K562 (cell line): Measurements from ENCODE around the gene AOC1. TPM values are rescaled to one million over a fixed set of nuclear protein-coding genes. Genes with fewer than 3 reads are reported as not detected.
A peak's percentile ranks its signal among the peaks of the same experiment; 100 is the strongest.

Experiments
- ADNP ChIP-seq: fragments of 200-800 bp; sonication (Bioruptor generic); IDR thresholded peaks from 2 replicates; pipeline ENCODE4 v1.6.1; 2016; ENCODE audit warnings: missing genetic modification characterization, missing compliant biosample characterization
- CEBPB ChIP-seq: fragments of 450-650 bp; IDR thresholded peaks from 2 replicates; pipeline ENCODE4 v1.6.1; 2016; ENCODE audit warnings: missing genetic modification characterization, missing compliant biosample characterization
- CUX1 ChIP-seq: fragments of 200-800 bp; sonication (Bioruptor generic); IDR thresholded peaks from 2 replicates; pipeline ENCODE4 v1.6.1; 2016; ENCODE audit warnings: missing genetic modification characterization, missing compliant biosample characterization
- GATA2 ChIP-seq: sonication (generic); formaldehyde crosslinking; IDR thresholded peaks from 2 replicates; pipeline ENCODE4 v1.4.0; 2020; ENCODE audit warnings: mild to moderate bottlenecking, missing genetic modification reagents
- NR2F6 ChIP-seq: fragments of 450-650 bp; formaldehyde crosslinking; IDR thresholded peaks from 2 replicates; pipeline ENCODE4 v1.4.0; 2020; ENCODE audit warnings: mild to moderate bottlenecking
- PCBP1 ChIP-seq: fragments of 200-400 bp; formaldehyde crosslinking; IDR thresholded peaks from 2 replicates; pipeline ENCODE4 v1.6.1; 2018; ENCODE audit warnings: mild to moderate bottlenecking, low read depth, low read length; ENCODE audit not compliant: poor library complexity, severe bottlenecking
- POLR3A ChIP-seq: IDR thresholded peaks from 2 replicates; pipeline ENCODE4 v1.6.1; 2011; ENCODE audit warnings: borderline replicate concordance, mild to moderate bottlenecking, moderate library complexity; ENCODE audit not compliant: insufficient read length, insufficient read depth; ENCODE audit errors: extremely low read depth
- RBM34 ChIP-seq: fragments of 200-400 bp; formaldehyde crosslinking; IDR thresholded peaks from 2 replicates; pipeline ENCODE4 v1.6.1; 2018; ENCODE audit warnings: low read length, borderline replicate concordance; ENCODE audit not compliant: insufficient read depth
- RERE ChIP-seq: sonication (generic); formaldehyde crosslinking; IDR thresholded peaks from 2 replicates; pipeline ENCODE4 v1.8.0; 2023; ENCODE audit warnings: missing genetic modification reagents, mild to moderate bottlenecking, borderline replicate concordance
- STAT5A ChIP-seq: IDR thresholded peaks from 2 replicates; pipeline ENCODE4 v1.6.1; 2012; ENCODE audit warnings: low read length, inconsistent platforms, borderline replicate concordance
- TCFL5 ChIP-seq: fragments of 250-450 bp; sonication (Bioruptor Pico); conservative IDR thresholded peaks from 2 replicates; pipeline ENCODE4 v1.6.1; 2021; ENCODE audit warnings: mild to moderate bottlenecking, moderate library complexity, matching md5 sums
- ZNF644 ChIP-seq: fragments of 200-800 bp; sonication (Bioruptor generic); IDR thresholded peaks from 2 replicates; pipeline ENCODE4 v1.6.1; 2016; ENCODE audit warnings: low read depth, missing genetic modification characterization, missing compliant biosample characterization
- ZNF655 ChIP-seq: fragments of 250-450 bp; sonication (Bioruptor Pico); IDR thresholded peaks from 2 replicates; pipeline ENCODE4 v1.5.0; 2021
- ZNF740 ChIP-seq, 3 experiments: fragments of 200-800 bp in 1 of 3; sonication (Bioruptor generic) in 1 of 3; sonication (generic) in 1 of 3; formaldehyde crosslinking in 1 of 3; IDR thresholded peaks; 2 replicates each; pipeline versions ENCODE4 v1.6.1 to v1.8.0; 2016 to 2022; ENCODE audit warnings: mild to moderate bottlenecking in 2 of 3, missing compliant biosample characterization in 2 of 3, missing genetic modification characterization in 2 of 3, missing genetic modification reagents in 1 of 3
- polyA plus RNA-seq, 8 experiments: library from polyadenylated mRNA; depleted of rRNA in 4 of 8; stranded (reverse) in 5 of 8; unstranded in 3 of 8; fragments of >200 nt; fragmentation: Nextera tagmentation in 2 of 8; fragmentation: Illumina TruSeq in 1 of 8; extraction: Ambion mirVana in 2 of 8; extraction: Trizol in 1 of 8; gene quantifications; 2 replicates each; pipeline versions ENCODE4 v1.2.1 to v1.2.3, GENCODE V29; 2011 to 2014; ENCODE audit warnings: inconsistent platforms in 1 of 8, missing spikeins in 1 of 8
- total RNA-seq, 7 experiments: library from RNA; depleted of rRNA in 6 of 7; stranded (reverse); fragments of >200 nt in 6 of 7; fragmentation: Illumina TruSeq in 2 of 7; extraction: Trizol in 2 of 7; gene quantifications; 2 replicates each; pipeline versions ENCODE4 v1.2.1 to v1.2.3, GENCODE V29; 2011 to 2021; ENCODE audit warnings: low replicate concordance in 1 of 7

AOC1 gene
- total and polyA plus RNA-seq, 9 of the 15 experiments (the other 6 are each of a cell fraction or from before 2014, with no cell fraction given) = not detected

- TF ChIP-seq ZNF740 (CRISPR knock-in tag; IDR thresholded peaks at IDR 0.05) (no peak), ZNF740 (tag; IDR thresholded peaks at IDR 0.05) (no peak), POLR3A (no peak), RBM34 (no peak), CUX1 (CRISPR knock-in tag) (no peak), CEBPB (tag) (no peak), NR2F6 (CRISPR knock-in tag) (no peak), STAT5A (no peak), ZNF655 (CRISPR knock-in tag) (no peak), ZNF644 (tag) (no peak), PCBP1 (no peak), ADNP (tag) (no peak), GATA2 (0 out of 2 replicates have a peak, but pooled peaks have one; percentile 13), TCFL5 (no peak), RERE (CRISPR knock-in tag) (no peak)
These were observed 58.7 kb downstream of the AOC1 start (continued) for GRCh38 chr7:150910996-150911422.
